Forelimb muscle (tissue), 1 donor: ENCODE measurements around the gene NARF. TPM values are rescaled to one million over a fixed set of nuclear protein-coding genes. Genes with fewer than 3 reads are reported as not detected.

Source experiments
- DNase-seq: peaks from one replicate; pipeline ENCODE4 v3.0.0-alpha.2; 2013; ENCODE audit warnings: low read depth
- polyA plus RNA-seq: library from polyadenylated mRNA; unstranded; fragments of 120-200 nt; gene quantifications from one replicate; pipeline ENCODE4 v1.2.1, GENCODE V29; 2013; ENCODE audit not compliant: insufficient read length

NARF gene
- polyA plus RNA-seq, 1 donor = 60.0 TPM

- no peak for DNase-seq
Observed at GRCh38 chr17:82474223-82475010, 15.9 kb downstream of the NARF start.

GRCh38 chr17:82475458-82475857 is 16.9 kb downstream of the NARF start:
- no peak for DNase-seq

- DNase-seq = no peak
Observed at GRCh38 chr17:82477934-82478333, 19.4 kb downstream of the NARF start.

- no peak for DNase-seq
Observed at GRCh38 chr17:82479602-82480001, 21.1 kb downstream of the NARF start.

GRCh38 chr17:82480318-82480717 is 21.8 kb downstream of the NARF start:
- DNase-seq = no peak

- DNase-seq = no peak
Observed at GRCh38 chr17:82483204-82483660, 24.7 kb downstream of the NARF start.

GRCh38 chr17:82483836-82484235 is 25.3 kb downstream of the NARF start:
- DNase-seq = no peak

GRCh38 chr17:82486231-82487094 is 27.9 kb downstream of the NARF start:
- DNase-seq = no peak

GRCh38 chr17:82487910-82488309 is 29.4 kb downstream of the NARF start:
- DNase-seq = no peak

GRCh38 chr17:82489117-82489516 is 30.6 kb downstream of the NARF start:
- no peak for DNase-seq

GRCh38 chr17:82489851-82490511 is 31.4 kb downstream of the NARF start:
- DNase-seq = no peak

GRCh38 chr17:82490512-82491195 is 32.1 kb downstream of the NARF start:
- DNase-seq = no peak

GRCh38 chr17:82491196-82491530 is 32.6 kb downstream of the NARF start:
- DNase-seq = no peak

- no peak for DNase-seq
Observed at GRCh38 chr17:82491533-82491932, 33.0 kb downstream of the NARF start.

GRCh38 chr17:82492643-82493225 is 34.2 kb downstream of the NARF start:
- no peak for DNase-seq

- no peak for DNase-seq
Observed at GRCh38 chr17:82493226-82493781, 34.8 kb downstream of the NARF start.

GRCh38 chr17:82494236-82495055 is 35.9 kb downstream of the NARF start:
- DNase-seq = peak; percentile 76

- DNase-seq = no peak
Observed at GRCh38 chr17:82495844-82496528, 37.4 kb downstream of the NARF start.
